Skeletal muscle tissue (tissue), 4 donors: ENCODE results near the gene SLC6A20. TPM values are rescaled to one million over a fixed set of nuclear protein-coding genes. Genes with fewer than 3 reads are reported as not detected.
A peak's percentile ranks its signal among the peaks of the same experiment; 100 is the strongest.

Source experiments
- H3K27ac ChIP-seq: one replicate; pipeline ENCODE4 v1.7.0; 2013; ENCODE audit warnings: mild to moderate bottlenecking, low read depth, low read length, inconsistent platforms
- H3K27me3 ChIP-seq, 3 donors: one replicate each; pipeline ENCODE4 v1.7.0; 2013; ENCODE audit warnings: low read length in 3 of 3; ENCODE audit not compliant: control insufficient read depth in 3 of 3, insufficient read depth in 3 of 3
- H3K36me3 ChIP-seq, 3 donors: one replicate each; pipeline ENCODE4 v1.7.0; 2013; ENCODE audit warnings: low read length in 3 of 3; ENCODE audit not compliant: control insufficient read depth in 3 of 3, insufficient read depth in 3 of 3
- H3K4me1 ChIP-seq, 3 donors: one replicate each; pipeline ENCODE4 v1.7.0; 2013; ENCODE audit warnings: low read length in 3 of 3, mild to moderate bottlenecking in 3 of 3; ENCODE audit not compliant: control insufficient read depth in 3 of 3, insufficient read depth in 3 of 3
- H3K4me3 ChIP-seq, 3 donors: one replicate each; pipeline ENCODE4 v1.7.0; 2013; ENCODE audit warnings: low read length in 3 of 3
- H3K9ac ChIP-seq, 3 donors: one replicate each; pipeline ENCODE4 v1.7.0; 2013; ENCODE audit warnings: low read length in 3 of 3, mild to moderate bottlenecking in 3 of 3, moderate library complexity in 2 of 3, low read depth in 1 of 3
- H3K9me3 ChIP-seq, 3 donors: one replicate each; pipeline ENCODE4 v1.7.0; 2013; ENCODE audit warnings: low read length in 3 of 3; ENCODE audit not compliant: control insufficient read depth in 3 of 3
- total RNA-seq: library from RNA; depleted of rRNA; stranded (reverse); fragments of >200 nt; gene quantifications from one replicate; pipeline ENCODE4 v1.2.3, GENCODE V29; 2014
- donor health status: Osteomylitis.

Gene SLC6A20, protein sequence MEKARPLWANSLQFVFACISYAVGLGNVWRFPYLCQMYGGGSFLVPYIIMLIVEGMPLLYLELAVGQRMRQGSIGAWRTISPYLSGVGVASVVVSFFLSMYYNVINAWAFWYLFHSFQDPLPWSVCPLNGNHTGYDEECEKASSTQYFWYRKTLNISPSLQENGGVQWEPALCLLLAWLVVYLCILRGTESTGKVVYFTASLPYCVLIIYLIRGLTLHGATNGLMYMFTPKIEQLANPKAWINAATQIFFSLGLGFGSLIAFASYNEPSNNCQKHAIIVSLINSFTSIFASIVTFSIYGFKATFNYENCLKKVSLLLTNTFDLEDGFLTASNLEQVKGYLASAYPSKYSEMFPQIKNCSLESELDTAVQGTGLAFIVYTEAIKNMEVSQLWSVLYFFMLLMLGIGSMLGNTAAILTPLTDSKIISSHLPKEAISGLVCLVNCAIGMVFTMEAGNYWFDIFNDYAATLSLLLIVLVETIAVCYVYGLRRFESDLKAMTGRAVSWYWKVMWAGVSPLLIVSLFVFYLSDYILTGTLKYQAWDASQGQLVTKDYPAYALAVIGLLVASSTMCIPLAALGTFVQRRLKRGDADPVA
- under 0.01 TPM for total RNA-seq

GRCh38 chr3:45795882-45796765 is at the start of gene SLC6A20:
TSS of gene SLC6A20 (minus strand) at chr3:45796536. CDS start at chr3:45796419, 117 bp downstream.
- peaks cover 26 to 43% (median 37%) of the 10 kb centered on the region in 3 donors for H3K27me3 ChIP-seq
- H3K4me3 ChIP-seq, result peak within 1 kb of the TSS; percentile 55 to 76 (median 66)
- H3K9ac ChIP-seq, result peak within 1 kb of the TSS in 2 of 3 donors; percentile 46 to 68
- H3K27ac ChIP-seq, result no peak within 1 kb of the TSS
- H3K9me3 ChIP-seq, result no peaks in the 10 kb centered on the region
- peaks cover 8 to 12% (median 12%) of the 10 kb centered on the region in 3 donors for H3K4me1 ChIP-seq
- no peaks in the 10 kb centered on the region for H3K36me3 ChIP-seq

- Histone ChIP-seq H3K4me1 (peaks cover 17 to 29% (median 18%) of the 10 kb centered on the region in 3 donors), H3K36me3 (no peaks in the 10 kb centered on the region), H3K27ac (no peak overlapping the region), H3K9me3 (no peaks in the 10 kb centered on the region), H3K4me3 (no peak overlapping the region), H3K27me3 (no peaks in the 10 kb centered on the region), H3K9ac (no peak overlapping the region)
Observed at GRCh38 chr3:45844616-45845015, 48.3 kb upstream of the SLC6A20 start.

DNA sequence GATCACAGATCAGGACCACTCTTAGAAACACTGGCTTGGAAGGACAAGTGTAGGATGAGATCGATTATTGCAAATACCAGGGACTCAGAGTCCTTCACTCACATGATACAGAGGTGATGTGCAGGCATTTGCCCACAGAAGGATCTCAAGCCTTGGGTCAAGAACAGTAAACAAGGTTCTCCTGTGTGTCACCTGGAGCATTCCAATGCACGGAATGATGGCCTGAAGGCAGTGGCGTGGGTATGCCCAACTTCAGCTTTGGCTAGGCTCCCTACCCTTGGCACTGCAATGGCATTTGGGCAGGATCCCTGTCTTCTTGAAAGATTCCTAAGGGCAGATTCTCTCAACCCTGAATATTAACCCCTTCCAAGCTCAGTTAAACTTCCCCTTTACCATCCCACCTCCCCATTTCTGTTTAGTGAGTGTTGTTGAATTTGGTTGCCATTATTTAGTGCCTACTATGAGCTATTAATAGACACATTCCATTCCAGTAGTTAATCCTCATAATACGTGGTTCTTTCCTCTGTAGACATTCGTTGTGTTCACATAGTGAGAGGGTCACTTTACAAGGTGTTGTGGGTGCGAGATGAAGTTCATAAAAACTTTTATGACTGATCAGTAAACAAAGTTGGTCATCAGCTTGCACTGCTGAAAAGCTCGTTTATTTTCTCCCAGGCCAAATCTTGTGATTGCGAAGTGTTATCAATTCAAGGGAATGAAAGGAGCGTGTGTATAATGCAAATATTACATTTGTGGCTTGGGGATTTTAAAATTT is 46.7 kb upstream of the SLC6A20 start:
- Histone ChIP-seq H3K9ac (no peak overlapping the region), H3K9me3 (no peaks in the 10 kb centered on the region), H3K27ac (no peak overlapping the region), H3K4me3 (no peak overlapping the region), H3K36me3 (no peaks in the 10 kb centered on the region), H3K27me3 (no peaks in the 10 kb centered on the region), H3K4me1 (peaks cover 14 to 26% (median 17%) of the 10 kb centered on the region in 3 donors)

DNA sequence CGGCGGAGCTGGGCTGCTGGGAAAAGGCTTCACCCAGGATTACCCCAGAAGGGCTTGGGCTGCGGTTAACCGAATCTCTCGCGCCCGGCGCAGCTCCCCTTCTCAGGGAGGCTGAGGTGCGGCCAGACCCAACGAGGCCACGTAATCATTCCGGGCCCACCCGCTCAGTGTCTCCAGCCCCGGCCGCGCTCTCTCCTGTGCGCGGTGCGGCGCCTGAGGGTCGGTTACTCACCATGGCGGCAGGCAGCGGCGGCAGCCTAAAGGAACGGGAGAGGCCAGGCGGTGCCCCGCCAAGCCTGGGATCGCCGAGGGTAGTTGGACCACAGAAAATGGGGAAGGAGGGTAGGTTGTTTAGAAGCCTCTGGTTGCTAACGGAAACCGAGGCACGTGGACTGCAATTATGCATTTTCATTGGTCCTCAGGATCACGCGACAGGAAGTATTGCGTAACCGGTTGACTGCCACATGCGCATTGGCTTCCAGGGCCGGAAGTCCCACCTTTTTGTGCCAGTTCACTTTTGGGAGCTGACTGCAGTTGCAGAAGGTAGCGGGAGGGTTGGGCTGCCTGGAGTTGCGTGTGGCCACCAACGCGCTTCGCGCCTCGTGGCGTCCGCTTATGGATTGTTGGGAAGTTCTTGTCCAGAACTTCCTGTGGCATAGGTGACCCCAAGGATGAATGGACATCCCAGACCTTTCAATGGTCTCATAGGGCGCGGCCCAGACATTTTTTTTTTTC is 45.6 kb upstream of the SLC6A20 start, which contains the start of gene LZTFL1:
Gene LZTFL1, minus strand, starts transcription at position 363 of the 735 bp plus-strand sequence. Its CDS starts 128 bp downstream, at position 235.
- Histone ChIP-seq H3K4me1 (peaks cover 14 to 25% (median 14%) of the 10 kb centered on the region in 3 donors), H3K4me3 (peak within 1 kb of the TSS; percentile 86 to 91 (median 87)), H3K9ac (peak within 1 kb of the TSS; percentile 78 to 81 (median 78)), H3K27ac (peak within 1 kb of the TSS; percentile 73), H3K36me3 (no peaks in the 10 kb centered on the region), H3K27me3 (no peaks in the 10 kb centered on the region), H3K9me3 (no peaks in the 10 kb centered on the region)

DNA sequence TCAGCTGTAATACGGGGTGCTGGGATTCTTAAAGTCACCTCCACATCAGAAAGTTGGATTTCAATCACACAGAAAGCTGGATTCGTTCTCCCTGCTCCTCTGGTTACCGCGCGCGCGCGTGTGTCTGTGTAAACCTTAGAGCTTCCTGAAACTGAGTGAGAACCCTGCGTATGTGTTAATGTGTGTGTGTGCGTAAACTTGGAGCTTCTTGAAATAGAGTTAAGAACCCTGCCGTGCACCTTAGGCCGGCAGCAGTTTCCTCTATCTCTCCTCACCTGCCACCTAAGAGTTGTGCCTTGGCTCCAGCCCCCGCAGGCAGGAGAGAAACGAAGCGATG is 45.1 kb upstream of the SLC6A20 start:
- Histone ChIP-seq H3K9ac (peak overlapping the region; percentile 78 to 81 (median 78)), H3K4me3 (peak overlapping the region; percentile 86 to 91 (median 87)), H3K4me1 (peaks cover 14 to 25% (median 14%) of the 10 kb centered on the region in 3 donors), H3K9me3 (no peaks in the 10 kb centered on the region), H3K36me3 (peaks cover 0 to 4% (median 2%) of the 10 kb centered on the region in 3 donors), H3K27me3 (no peaks in the 10 kb centered on the region), H3K27ac (peak overlapping the region; percentile 73)

DNA sequence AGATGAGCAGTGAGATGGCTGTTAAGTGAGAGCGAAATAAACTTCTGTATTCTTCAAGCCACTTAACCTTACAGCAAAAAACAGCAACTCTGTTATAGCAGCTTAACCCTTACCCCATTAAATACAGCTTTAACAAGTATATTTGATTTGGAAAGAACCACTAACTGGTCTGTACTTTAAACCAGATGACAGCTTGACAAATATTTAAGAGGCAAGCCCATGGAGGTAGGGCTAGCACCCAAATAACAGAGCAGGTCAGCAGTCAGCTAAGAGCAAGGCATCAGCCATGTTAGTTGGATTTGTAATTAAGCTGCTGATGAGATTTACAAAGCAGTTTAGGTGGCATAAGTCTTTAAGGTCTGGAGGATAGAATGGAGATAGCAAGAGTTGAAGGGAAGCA is 42.1 kb upstream of the SLC6A20 start:
- Histone ChIP-seq H3K27me3 (no peaks in the 10 kb centered on the region), H3K27ac (no peak overlapping the region), H3K9ac (no peak overlapping the region), H3K9me3 (no peaks in the 10 kb centered on the region), H3K36me3 (peaks cover 7 to 18% (median 10%) of the 10 kb centered on the region in 3 donors), H3K4me3 (no peak overlapping the region), H3K4me1 (peaks cover 14 to 25% (median 14%) of the 10 kb centered on the region in 3 donors)

DNA sequence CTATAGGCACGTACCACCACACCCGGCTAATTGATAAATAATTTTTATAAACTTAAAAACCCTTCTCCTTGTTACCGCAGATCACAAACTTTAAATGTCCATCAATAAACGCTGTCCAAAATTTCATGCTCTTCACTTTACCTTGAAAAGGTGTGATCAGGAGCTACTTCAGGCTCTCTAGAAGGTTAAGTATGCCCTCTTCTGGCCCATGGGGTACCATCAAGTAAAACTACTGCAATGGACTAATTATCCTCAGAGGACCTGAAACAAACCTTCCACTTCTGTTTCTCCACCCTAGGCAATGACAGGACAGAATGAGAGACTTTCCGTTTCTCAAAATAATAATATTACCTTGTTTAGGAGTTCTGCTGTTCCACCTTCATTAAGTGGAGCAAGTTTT is 36.4 kb upstream of the SLC6A20 start:
- Histone ChIP-seq H3K9me3 (no peaks in the 10 kb centered on the region), H3K4me3 (no peak overlapping the region), H3K36me3 (peaks cover 16 to 30% (median 22%) of the 10 kb centered on the region in 3 donors), H3K27me3 (no peaks in the 10 kb centered on the region), H3K9ac (no peak overlapping the region), H3K27ac (no peak overlapping the region), H3K4me1 (no peaks in the 10 kb centered on the region)

DNA sequence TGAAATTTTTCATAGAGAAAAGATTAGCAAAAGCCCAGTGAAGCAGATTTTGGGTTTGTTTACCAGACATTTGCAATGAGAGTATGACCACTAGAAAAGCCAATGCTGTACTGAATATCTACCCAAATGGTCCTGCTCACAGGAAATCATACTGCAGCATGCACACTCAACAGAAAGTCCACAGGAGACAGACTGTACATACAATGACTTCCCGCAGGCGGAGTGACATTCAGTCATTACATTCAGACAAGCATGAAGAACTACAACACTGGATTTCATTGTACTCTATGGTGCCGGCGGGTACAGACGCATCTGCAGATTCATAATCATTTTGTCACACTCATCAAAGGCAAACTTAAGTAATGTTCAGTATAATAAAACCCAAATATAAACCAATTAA is 33.8 kb upstream of the SLC6A20 start:
- no peak overlapping the region for H3K9ac ChIP-seq
- H3K27ac ChIP-seq, result no peak overlapping the region
- H3K27me3 ChIP-seq, result no peaks in the 10 kb centered on the region
- no peaks in the 10 kb centered on the region for H3K9me3 ChIP-seq
- H3K4me3 ChIP-seq, result no peak overlapping the region
- H3K4me1 ChIP-seq, result no peaks in the 10 kb centered on the region
- peaks cover 12 to 34% (median 21%) of the 10 kb centered on the region in 3 donors for H3K36me3 ChIP-seq
